Right atrium auricular region (tissue), 2 donors: ENCODE measurements around the gene SLC39A3. TPM values are rescaled to one million over a fixed set of nuclear protein-coding genes. Genes with fewer than 3 reads are reported as not detected.

Experiments
- DNase-seq: peaks from one replicate; pipeline ENCODE4 v3.0.0-alpha.2; 2019; ENCODE audit warnings: low spot score
- H3K27ac ChIP-seq, 2 donors: fragments of 200-600 bp; sonication (generic); 1 replicate in 1 of 2; 2 replicates in 1 of 2; pipeline ENCODE4 v1.5.1; 2016 to 2019
- H3K27me3 ChIP-seq, 2 donors: fragments of 200-600 bp; sonication (generic); one replicate each; pipeline versions ENCODE4 v1.5.1 to v1.6.0; 2017 to 2019
- H3K36me3 ChIP-seq: fragments of 200-600 bp; sonication (generic); one replicate; pipeline ENCODE4 v1.5.1; 2016
- H3K4me1 ChIP-seq, 2 donors: fragments of 200-600 bp; sonication (generic); one replicate each; pipeline versions ENCODE4 v1.5.1 to v1.6.0; 2017 to 2019
- H3K4me3 ChIP-seq, 2 donors: fragments of 200-600 bp; sonication (generic); 1 replicate in 1 of 2; 2 replicates in 1 of 2; pipeline ENCODE4 v1.5.1; 2017 to 2019; ENCODE audit warnings: mild to moderate bottlenecking in 1 of 2, moderate library complexity in 1 of 2
- H3K9me3 ChIP-seq, 2 donors: fragments of 200-600 bp; sonication (generic); one replicate each; pipeline ENCODE4 v1.5.1; 2019
- CTCF ChIP-seq, 2 donors: fragments of 200-600 bp; sonication (generic); IDR thresholded peaks; one replicate each; pipeline ENCODE4 v1.5.1; 2019; ENCODE audit warnings: antibody characterized with exemption in 2 of 2
- total RNA-seq, 2 donors: library from RNA; depleted of rRNA; stranded (reverse); fragments of >200 nt; gene quantifications; one replicate each; pipeline ENCODE4 v1.1.0, GENCODE V29; 2016

SLC39A3 gene
- total RNA-seq, 2 donors from 2014 or later = 22.9 to 38.0 TPM

- Histone ChIP-seq H3K4me1 (peaks cover 0 to 67% of the 10 kb centered on the region in 2 donors), H3K27ac (peak within 1 kb of the TSS; percentile 92 to 99)
- TF ChIP-seq CTCF (IDR thresholded peaks at IDR 0.05) = peak in 1 of 2 donors; percentile 57
These were observed 43.3 kb upstream of the SLC39A3 start, which contains the start of gene SGTA for GRCh38 chr19:2782936-2783780. Gene SGTA, minus strand, starts transcription at chr19:2783273. Its CDS starts 14,205 bp downstream, at chr19:2769068.

GRCh38 chr19:2782329-2782935, 42.6 kb upstream of the SLC39A3 start:
- Histone ChIP-seq H3K27me3 (no peaks in the 10 kb centered on the region), H3K4me1 (peaks cover 0 to 67% of the 10 kb centered on the region in 2 donors), H3K27ac (peak overlapping the region; percentile 92 to 99), H3K4me3 (peak overlapping the region; percentile 98 to 100), H3K36me3 (no peaks in the 10 kb centered on the region), H3K9me3 (no peaks in the 10 kb centered on the region)
- TF ChIP-seq CTCF (IDR thresholded peaks at IDR 0.05) = no peak
- no peak for DNase-seq

More at GRCh38 chr19:2782936-2783780, 43.3 kb upstream of the SLC39A3 start, which contains the start of gene SGTA:
- Histone ChIP-seq H3K9me3 (no peaks in the 10 kb centered on the region), H3K36me3 (no peaks in the 10 kb centered on the region), H3K27me3 (no peaks in the 10 kb centered on the region), H3K4me3 (peak within 1 kb of the TSS; percentile 98 to 100)
- peak; percentile 99 for DNase-seq

- no peak overlapping the region for H3K4me3 ChIP-seq
- TF ChIP-seq CTCF (IDR thresholded peaks at IDR 0.05) = no peak
- H3K27me3 ChIP-seq = no peaks in the 10 kb centered on the region
- no peaks in the 10 kb centered on the region for H3K36me3 ChIP-seq
- DNase-seq = no peak
- H3K9me3 ChIP-seq = no peaks in the 10 kb centered on the region
- peaks cover 0 to 66% of the 10 kb centered on the region in 2 donors for H3K4me1 ChIP-seq
- no peak overlapping the region for H3K27ac ChIP-seq
These were observed 40.5 kb upstream of the SLC39A3 start for GRCh38 chr19:2780284-2780683.

- H3K4me3 ChIP-seq = no peak overlapping the region
- H3K4me1 ChIP-seq = peaks cover 0 to 69% of the 10 kb centered on the region in 2 donors
- DNase-seq = no peak
- H3K9me3 ChIP-seq = no peaks in the 10 kb centered on the region
- TF ChIP-seq CTCF (IDR thresholded peaks at IDR 0.05) = no peak
- no peaks in the 10 kb centered on the region for H3K27me3 ChIP-seq
- H3K36me3 ChIP-seq = no peaks in the 10 kb centered on the region
- peak overlapping the region in 1 of 2 donors; percentile 46 for H3K27ac ChIP-seq
These were observed 39.4 kb upstream of the SLC39A3 start for GRCh38 chr19:2779121-2779740.

- H3K4me1 ChIP-seq = peaks cover 0 to 65% of the 10 kb centered on the region in 2 donors
These were observed 38.3 kb upstream of the SLC39A3 start for GRCh38 chr19:2777952-2778683.

More at GRCh38 chr19:2777952-2778683, 38.3 kb upstream of the SLC39A3 start:
- Histone ChIP-seq H3K4me3 (no peak overlapping the region), H3K27ac (peak overlapping the region in 1 of 2 donors; percentile 32), H3K27me3 (no peaks in the 10 kb centered on the region), H3K9me3 (no peaks in the 10 kb centered on the region), H3K36me3 (no peaks in the 10 kb centered on the region)
- TF ChIP-seq CTCF (IDR thresholded peaks at IDR 0.05) = no peak
- DNase-seq = no peak
